ENCODE measurements around the gene COPG1. TPM values are rescaled to one million over a fixed set of nuclear protein-coding genes. Genes with fewer than 3 reads are reported as not detected.

Gene COPG1
- total and polyA plus RNA-seq, 2 experiments from 2014 or later, result 169 to 185 TPM

GRCh38 chr3:129320261-129320660 is 70.9 kb downstream of the COPG1 start:
- H3K27ac ChIP-seq, result no peak overlapping the region
- H4K20me1 ChIP-seq (ENCODE audit: insufficient read depth, poor library complexity, severe bottlenecking), result peaks cover 4% of the 10 kb centered on the region
- no peak overlapping the region for H3K4me2 ChIP-seq
- H2AFZ ChIP-seq, result no peak overlapping the region
- no peaks in the 10 kb centered on the region for H3K36me3 ChIP-seq (replicated peaks; ENCODE audit: insufficient read depth, low read depth)
- WGBS (ENCODE audit: low lambda C conversion rate, missing lambda C conversion rate), result 94% methylated on average over 8 of the region's 8 CpGs
- H3K4me3 ChIP-seq, result no peak overlapping the region
- no peaks in the 10 kb centered on the region for H3K9me3 ChIP-seq (ENCODE audit: low read depth)
- peaks cover 4% of the 10 kb centered on the region for H3K4me1 ChIP-seq (ENCODE audit: insufficient read depth)
- H3K79me2 ChIP-seq, result peaks cover 14% of the 10 kb centered on the region
- TF ChIP-seq CTCF (IDR thresholded peaks at IDR 0.05; ENCODE audit: poor library complexity) (no peak), EZH2 (IDR thresholded peaks at IDR 0.05; ENCODE audit: borderline replicate concordance) (no peak), EZH2phosphoT487 (IDR thresholded peaks at IDR 0.05; ENCODE audit: low read depth, severe bottlenecking, unreplicated experiment) (no peak)
- DNase-seq (ENCODE audit: low spot score), result no peak
- H3K9me2 ChIP-seq (replicated peaks; ENCODE audit: insufficient read depth), result no peaks in the 10 kb centered on the region
- no peaks in the 10 kb centered on the region for H3K27me3 ChIP-seq

GRCh38 chr3:129320825-129321487 is 71.5 kb downstream of the COPG1 start:
- Histone ChIP-seq H3K27ac (no peak overlapping the region), H3K79me2 (peaks cover 10% of the 10 kb centered on the region), H3K36me3 (replicated peaks; ENCODE audit: insufficient read depth, low read depth) (no peaks in the 10 kb centered on the region), H3K4me3 (no peak overlapping the region), H3K9me3 (ENCODE audit: low read depth) (no peaks in the 10 kb centered on the region), H4K20me1 (ENCODE audit: insufficient read depth, poor library complexity, severe bottlenecking) (no peaks in the 10 kb centered on the region), H3K27me3 (no peaks in the 10 kb centered on the region), H2AFZ (no peak overlapping the region), H3K4me1 (ENCODE audit: insufficient read depth) (peaks cover 4% of the 10 kb centered on the region), H3K4me2 (no peak overlapping the region), H3K9me2 (replicated peaks; ENCODE audit: insufficient read depth) (no peaks in the 10 kb centered on the region)
- no peak for DNase-seq (ENCODE audit: low spot score)
- no peak for TF ChIP-seq EZH2phosphoT487 (IDR thresholded peaks at IDR 0.05; ENCODE audit: low read depth, severe bottlenecking, unreplicated experiment)
- no peak for TF ChIP-seq CTCF (IDR thresholded peaks at IDR 0.05; ENCODE audit: poor library complexity)
- TF ChIP-seq EZH2 (IDR thresholded peaks at IDR 0.05; ENCODE audit: borderline replicate concordance), result no peak
- 94% methylated on average over 7 of the region's 7 CpGs for WGBS (ENCODE audit: low lambda C conversion rate, missing lambda C conversion rate)

- peaks cover 4% of the 10 kb centered on the region for H3K4me1 ChIP-seq (ENCODE audit: insufficient read depth)
Observed at GRCh38 chr3:129321887-129322286, 72.5 kb downstream of the COPG1 start.

More at GRCh38 chr3:129321887-129322286, 72.5 kb downstream of the COPG1 start:
- Histone ChIP-seq H3K36me3 (replicated peaks; ENCODE audit: insufficient read depth, low read depth) (no peaks in the 10 kb centered on the region), H4K20me1 (ENCODE audit: insufficient read depth, poor library complexity, severe bottlenecking) (no peaks in the 10 kb centered on the region), H3K79me2 (peaks cover 7% of the 10 kb centered on the region), H3K27me3 (no peaks in the 10 kb centered on the region), H3K4me2 (no peak overlapping the region), H3K9me2 (replicated peaks; ENCODE audit: insufficient read depth) (no peaks in the 10 kb centered on the region), H2AFZ (no peak overlapping the region), H3K4me3 (no peak overlapping the region), H3K9me3 (ENCODE audit: low read depth) (no peaks in the 10 kb centered on the region), H3K27ac (no peak overlapping the region)
- WGBS (ENCODE audit: low lambda C conversion rate, missing lambda C conversion rate), result 97% methylated on average over 9 of the region's 9 CpGs
- TF ChIP-seq CTCF (IDR thresholded peaks at IDR 0.05; ENCODE audit: poor library complexity) (no peak), EZH2phosphoT487 (IDR thresholded peaks at IDR 0.05; ENCODE audit: low read depth, severe bottlenecking, unreplicated experiment) (no peak), EZH2 (IDR thresholded peaks at IDR 0.05; ENCODE audit: borderline replicate concordance) (no peak)
- no peak for DNase-seq (ENCODE audit: low spot score)

Measured in hepatocyte (in vitro differentiated cells).